Effector memory CD8-positive, alpha-beta T cell (primary cell): ENCODE measurements around the gene WBP1L.

Experiments
- ATAC-seq: fragments of 150-1000 bp; cut with Tn5 transposase; replicated peaks from 2 replicates; pipeline ENCODE4 v1.10.0; 2021; ENCODE audit warnings: mild to moderate bottlenecking, moderate library complexity
- DNase-seq, 3 experiments: peaks; one replicate each; pipeline ENCODE4 v3.0.0; 2021
- H3K27ac Mint-ChIP-seq, 2 donors: one replicate each; pipeline ENCODE4 v1.8.0; 2022; ENCODE audit warnings: mild to moderate bottlenecking in 2 of 2, mixed read lengths in 2 of 2, moderate library complexity in 2 of 2
- H3K27me3 Mint-ChIP-seq, 2 donors: one replicate each; pipeline ENCODE4 v1.8.0; 2022; ENCODE audit warnings: mixed read lengths in 2 of 2
- H3K36me3 Mint-ChIP-seq: one replicate; pipeline ENCODE4 v1.8.0; 2022; ENCODE audit warnings: mild to moderate bottlenecking, moderate library complexity, mixed read lengths; ENCODE audit not compliant: insufficient read depth
- H3K4me1 Mint-ChIP-seq, 2 donors: one replicate each; pipeline ENCODE4 v1.8.0; 2022; ENCODE audit warnings: low read depth in 2 of 2, mixed read lengths in 2 of 2
- H3K4me3 Mint-ChIP-seq, 2 donors: one replicate each; pipeline ENCODE4 v1.8.0; 2022; ENCODE audit warnings: mild to moderate bottlenecking in 2 of 2, mixed read lengths in 2 of 2, moderate library complexity in 2 of 2
- H3K9me3 Mint-ChIP-seq, 2 donors: one replicate each; pipeline ENCODE4 v1.8.0; 2022; ENCODE audit warnings: mixed read lengths in 2 of 2

Gene WBP1L

GRCh38 chr10:102769375-102770107, 25.8 kb downstream of the WBP1L start:
- no peaks in the 10 kb centered on the region for H3K9me3 Mint-ChIP-seq
- no peaks in the 10 kb centered on the region for H3K27me3 Mint-ChIP-seq
- peak overlapping the region in 1 of 2 donors; percentile 3 for H3K4me3 Mint-ChIP-seq
- peaks cover 21% of the 10 kb centered on the region for H3K36me3 Mint-ChIP-seq
- no peak for DNase-seq
- H3K27ac Mint-ChIP-seq: peak overlapping the region in 1 of 2 donors; percentile 84
- H3K4me1 Mint-ChIP-seq: peaks cover 43 to 55% of the 10 kb centered on the region in 2 donors
- no peak for ATAC-seq

GRCh38 chr10:102770108-102770482, 26.3 kb downstream of the WBP1L start:
- H3K36me3 Mint-ChIP-seq: peaks cover 23% of the 10 kb centered on the region
- no peak overlapping the region for H3K4me3 Mint-ChIP-seq
- no peak for ATAC-seq
- peaks cover 44 to 56% of the 10 kb centered on the region in 2 donors for H3K4me1 Mint-ChIP-seq
- H3K9me3 Mint-ChIP-seq: no peaks in the 10 kb centered on the region
- H3K27ac Mint-ChIP-seq: peak overlapping the region in 1 of 2 donors; percentile 88
- H3K27me3 Mint-ChIP-seq: no peaks in the 10 kb centered on the region
- DNase-seq: no peak

GRCh38 chr10:102770792-102771191, 27.0 kb downstream of the WBP1L start:
- H3K9me3 Mint-ChIP-seq: no peaks in the 10 kb centered on the region
- ATAC-seq (no peak), DNase-seq (no peak)
- H3K4me3 Mint-ChIP-seq: no peak overlapping the region
- H3K27me3 Mint-ChIP-seq: no peaks in the 10 kb centered on the region
- H3K4me1 Mint-ChIP-seq: peaks cover 40 to 54% of the 10 kb centered on the region in 2 donors
- H3K27ac Mint-ChIP-seq: peak overlapping the region in 1 of 2 donors; percentile 88
- H3K36me3 Mint-ChIP-seq: peaks cover 17% of the 10 kb centered on the region

- no peaks in the 10 kb centered on the region for H3K27me3 Mint-ChIP-seq
- peaks cover 42 to 50% of the 10 kb centered on the region in 2 donors for H3K4me1 Mint-ChIP-seq
- peaks cover 17% of the 10 kb centered on the region for H3K36me3 Mint-ChIP-seq
- no peak for ATAC-seq
- H3K27ac Mint-ChIP-seq: peak overlapping the region; percentile 16 to 69
- DNase-seq: no peak
- H3K9me3 Mint-ChIP-seq: no peaks in the 10 kb centered on the region
- H3K4me3 Mint-ChIP-seq: no peak overlapping the region
Measured at GRCh38 chr10:102773320-102773719, 29.6 kb downstream of the WBP1L start.

- H3K27ac Mint-ChIP-seq: no peak overlapping the region
- H3K27me3 Mint-ChIP-seq: no peaks in the 10 kb centered on the region
- H3K4me3 Mint-ChIP-seq: peak overlapping the region in 1 of 2 donors; percentile 32
- peaks cover 17% of the 10 kb centered on the region for H3K36me3 Mint-ChIP-seq
- ATAC-seq (no peak), DNase-seq (no peak)
- H3K9me3 Mint-ChIP-seq: no peaks in the 10 kb centered on the region
- H3K4me1 Mint-ChIP-seq: peaks cover 43 to 52% of the 10 kb centered on the region in 2 donors
Measured at GRCh38 chr10:102773986-102774385, 30.2 kb downstream of the WBP1L start.

- Mint-ChIP-seq H3K4me3 (no peak overlapping the region), H3K36me3 (peaks cover 17% of the 10 kb centered on the region), H3K9me3 (no peaks in the 10 kb centered on the region), H3K27ac (peak overlapping the region in 1 of 2 donors; percentile 57), H3K27me3 (no peaks in the 10 kb centered on the region), H3K4me1 (peaks cover 38 to 46% of the 10 kb centered on the region in 2 donors)
- DNase-seq (no peak), ATAC-seq (no peak)
Measured at GRCh38 chr10:102775201-102775934, 31.6 kb downstream of the WBP1L start.

- H3K36me3 Mint-ChIP-seq: peaks cover 21% of the 10 kb centered on the region
- H3K4me1 Mint-ChIP-seq: peaks cover 42 to 46% of the 10 kb centered on the region in 2 donors
- no peaks in the 10 kb centered on the region for H3K27me3 Mint-ChIP-seq
- ATAC-seq: no peak
- H3K9me3 Mint-ChIP-seq: no peaks in the 10 kb centered on the region
- no peak overlapping the region for H3K4me3 Mint-ChIP-seq
- H3K27ac Mint-ChIP-seq: peak overlapping the region in 1 of 2 donors; percentile 38
- DNase-seq: no peak
Measured at GRCh38 chr10:102775935-102776669, 32.4 kb downstream of the WBP1L start.

GRCh38 chr10:102776779-102777456, 33.2 kb downstream of the WBP1L start:
- H3K9me3 Mint-ChIP-seq: no peaks in the 10 kb centered on the region
- no peak overlapping the region for H3K27ac Mint-ChIP-seq
- peaks cover 47 to 50% of the 10 kb centered on the region in 2 donors for H3K4me1 Mint-ChIP-seq
- H3K36me3 Mint-ChIP-seq: peaks cover 18% of the 10 kb centered on the region
- H3K4me3 Mint-ChIP-seq: no peak overlapping the region
- no peaks in the 10 kb centered on the region for H3K27me3 Mint-ChIP-seq
- DNase-seq (no peak), ATAC-seq (no peak)

- Mint-ChIP-seq H3K4me3 (no peak overlapping the region), H3K27ac (peak overlapping the region; percentile 18 to 85), H3K4me1 (peaks cover 49 to 53% of the 10 kb centered on the region in 2 donors), H3K9me3 (no peaks in the 10 kb centered on the region), H3K27me3 (no peaks in the 10 kb centered on the region), H3K36me3 (peaks cover 17% of the 10 kb centered on the region)
- DNase-seq (no peak), ATAC-seq (no peak)
Measured at GRCh38 chr10:102777711-102778453, 34.1 kb downstream of the WBP1L start.

GRCh38 chr10:102778781-102779180, 35.0 kb downstream of the WBP1L start:
- ATAC-seq (no peak), DNase-seq (no peak)
- Mint-ChIP-seq H3K4me3 (no peak overlapping the region), H3K27ac (no peak overlapping the region), H3K36me3 (peaks cover 17% of the 10 kb centered on the region), H3K27me3 (no peaks in the 10 kb centered on the region), H3K4me1 (peaks cover 52 to 54% of the 10 kb centered on the region in 2 donors), H3K9me3 (no peaks in the 10 kb centered on the region)

- ATAC-seq (no peak), DNase-seq (no peak)
- Mint-ChIP-seq H3K4me3 (no peak overlapping the region), H3K27ac (peak overlapping the region; percentile 17 to 30), H3K27me3 (no peaks in the 10 kb centered on the region), H3K9me3 (no peaks in the 10 kb centered on the region), H3K36me3 (peaks cover 7% of the 10 kb centered on the region), H3K4me1 (peaks cover 44 to 53% of the 10 kb centered on the region in 2 donors)
Measured at GRCh38 chr10:102779680-102780526, 36.2 kb downstream of the WBP1L start.

- Mint-ChIP-seq H3K27me3 (no peaks in the 10 kb centered on the region), H3K36me3 (peaks cover 6% of the 10 kb centered on the region), H3K4me3 (no peak overlapping the region), H3K9me3 (no peaks in the 10 kb centered on the region), H3K4me1 (peaks cover 46 to 52% of the 10 kb centered on the region in 2 donors), H3K27ac (no peak overlapping the region)
- DNase-seq (no peak), ATAC-seq (no peak)
Measured at GRCh38 chr10:102780527-102780808, 36.7 kb downstream of the WBP1L start.
